T-helper 1 cell treated with Interleukin-12 subunit alpha and Interleukin-12 subunit beta and Interleukin-4 antibody, amounts not matched to agents 30 ng/mL and 1 ng/mL, for 36 hours (primary cell): ENCODE data around the gene KRTAP5-6. TPM values are rescaled to one million over a fixed set of nuclear protein-coding genes. Genes with fewer than 3 reads are reported as not detected.

ENCODE experiments used
- intact Hi-C: fragments of 100-400 bp; cut with micrococcal nuclease; formaldehyde crosslinking; loops from one replicate; pipeline ENCODE4 v1.15.1; 2024
- total RNA-seq: library from RNA; stranded (reverse); gene quantifications from 2 replicates; pipeline ENCODE4 v1.2.3, GENCODE V29; 2022

The KRTAP5-6 gene
- total RNA-seq, 1 donor from 2014 or later, result not detected

DNA sequence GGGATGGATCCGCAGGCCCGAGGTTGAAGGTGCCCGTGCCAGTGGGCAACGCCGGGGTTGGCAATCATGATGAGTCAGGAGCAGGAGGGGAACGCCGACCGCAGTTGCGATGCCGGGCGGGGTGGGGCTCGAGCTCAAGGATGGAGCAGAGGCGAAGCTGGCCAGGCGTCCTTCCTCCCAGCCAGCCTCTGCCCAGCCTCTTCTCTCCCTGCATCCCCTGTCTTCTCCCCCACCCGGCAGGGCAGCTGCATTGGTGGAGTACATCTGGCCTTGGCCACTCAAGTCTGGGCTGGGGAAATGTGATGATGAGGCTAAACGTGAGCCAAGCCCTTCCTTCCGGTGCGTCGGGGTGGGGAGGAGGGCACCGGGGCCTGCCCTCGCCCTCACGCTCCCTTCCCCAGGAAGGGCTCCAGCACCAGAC is 49.5 kb downstream of the KRTAP5-6 start:
- intact Hi-C loops, result no loop called here

DNA sequence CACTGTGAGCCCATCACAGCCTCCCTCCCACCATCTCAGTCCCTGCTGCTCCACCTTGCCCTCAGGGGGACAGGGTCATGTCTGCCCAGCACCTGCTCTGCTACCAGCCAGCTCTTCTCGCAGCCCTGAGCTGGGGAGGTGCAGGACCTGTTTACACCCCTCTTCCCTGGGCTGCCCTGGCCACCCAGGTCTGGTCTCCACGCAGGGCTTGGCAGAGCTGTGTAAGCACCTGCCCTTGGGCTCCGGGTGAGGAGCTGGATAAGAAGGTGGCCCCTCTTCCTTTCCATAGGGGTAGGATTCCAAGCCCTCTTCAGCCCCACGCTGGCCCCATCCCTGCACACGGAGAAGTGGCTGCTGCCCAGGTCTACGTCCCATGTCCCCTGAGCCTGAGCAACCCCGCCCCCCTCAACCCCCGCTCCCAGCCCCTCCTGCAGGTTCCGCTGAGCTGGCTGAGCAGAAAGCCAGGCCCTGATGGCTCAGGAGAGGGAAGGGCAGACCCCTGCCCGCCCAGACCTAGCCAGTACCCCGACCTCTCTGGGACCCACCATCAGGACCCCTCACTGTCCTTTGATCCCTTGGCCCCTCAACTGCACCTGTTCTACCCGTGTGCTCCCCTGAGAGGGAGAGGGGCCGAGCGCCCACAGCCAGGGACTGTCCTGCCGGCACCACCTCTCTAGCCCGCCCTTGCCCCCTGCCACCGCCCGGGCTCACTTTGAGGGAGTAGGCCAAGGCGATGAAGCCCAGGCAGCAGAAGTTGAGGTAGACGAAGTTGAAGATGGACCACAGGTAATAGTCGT is 50.2 kb downstream of the KRTAP5-6 start:
- intact Hi-C loops, result no loop called here

Other genes with a start within 250 kb of the KRTAP5-6 start
- gene MOB2, start 210.4 kb upstream of the KRTAP5-6 start, total RNA-seq, result 41.7 and 45.1 TPM in 2 replicates
- 0.59 and 1.3 TPM in 2 replicates for gene DUSP8, start 124.9 kb upstream of the KRTAP5-6 start, total RNA-seq
- not detected in 2 replicates for gene KRTAP5-1, start 111.9 kb upstream of the KRTAP5-6 start, total RNA-seq
- not detected in 2 replicates for gene KRTAP5-2, start 98.9 kb upstream of the KRTAP5-6 start, total RNA-seq
- not detected in 2 replicates for gene KRTAP5-3, start 88.7 kb upstream of the KRTAP5-6 start, total RNA-seq
- gene KRTAP5-4, start 75.1 kb upstream of the KRTAP5-6 start, total RNA-seq, result not detected in 2 replicates
- gene KRTAP5-5, start 67.4 kb upstream of the KRTAP5-6 start, total RNA-seq, result not detected in 2 replicates
- 1.2 and 1.8 TPM in 2 replicates for gene IFITM10, start 53.4 kb downstream of the KRTAP5-6 start, total RNA-seq
- 209 and 218 TPM in 2 replicates for gene CTSD, start 66.7 kb downstream of the KRTAP5-6 start, total RNA-seq
- not detected in 2 replicates for gene SYT8, start 137.8 kb downstream of the KRTAP5-6 start, total RNA-seq
- gene TNNI2, start 141.8 kb downstream of the KRTAP5-6 start, total RNA-seq, result not detected in 2 replicates
- 418 and 430 TPM in 2 replicates for gene LSP1, start 155.9 kb downstream of the KRTAP5-6 start, total RNA-seq
- gene PRR33, start 194.7 kb downstream of the KRTAP5-6 start, total RNA-seq, result not detected in 2 replicates
- 6.1 and 6.7 TPM in 2 replicates for gene TNNT3, start 222.5 kb downstream of the KRTAP5-6 start, total RNA-seq